ENCODE data around the gene KLF11.
A peak's percentile ranks its signal among the peaks of the same experiment; 100 is the strongest.

The KLF11 gene

GRCh38 chr2:10047616-10048500 lies 4.5 kb downstream of the KLF11 start:
- Histone ChIP-seq H3K9me3 (ENCODE audit: control insufficient read depth, insufficient read depth, low read length) (no peaks in the 10 kb centered on the region), H3K27ac (ENCODE audit: low read depth, low read length) (no peak overlapping the region), H3K27me3 (ENCODE audit: control insufficient read depth, insufficient read depth, low read length) (peaks cover 8% of the 10 kb centered on the region; the same call in 1 of the 2 replicates), H3K4me3 (ENCODE audit: low read depth, low read length) (no peak overlapping the region), H3K4me1 (ENCODE audit: control insufficient read depth, insufficient read depth, low read length) (no peaks in the 10 kb centered on the region; the same call in 1 of the 2 replicates), H3K9ac (ENCODE audit: low read depth, low read length) (no peak overlapping the region), H3K36me3 (ENCODE audit: control insufficient read depth, insufficient read depth, low read length) (peaks cover 21% of the 10 kb centered on the region)

- Histone ChIP-seq H3K4me1 (ENCODE audit: control insufficient read depth, insufficient read depth, low read length) (no peaks in the 10 kb centered on the region), H3K4me3 (ENCODE audit: low read depth, low read length) (no peak overlapping the region), H3K27me3 (ENCODE audit: control insufficient read depth, insufficient read depth, low read length) (peaks cover 8% of the 10 kb centered on the region; the same call in 1 of the 2 replicates), H3K9ac (ENCODE audit: low read depth, low read length) (no peak overlapping the region), H3K9me3 (ENCODE audit: control insufficient read depth, insufficient read depth, low read length) (no peaks in the 10 kb centered on the region), H3K36me3 (ENCODE audit: control insufficient read depth, insufficient read depth, low read length) (peaks cover 21% of the 10 kb centered on the region), H3K27ac (ENCODE audit: low read depth, low read length) (no peak overlapping the region)
Observed at GRCh38 chr2:10048501-10049171, 5.3 kb downstream of the KLF11 start.

- Histone ChIP-seq H3K9ac (ENCODE audit: low read depth, low read length) (no peak overlapping the region), H3K9me3 (ENCODE audit: control insufficient read depth, insufficient read depth, low read length) (no peaks in the 10 kb centered on the region), H3K27ac (ENCODE audit: low read depth, low read length) (no peak overlapping the region), H3K4me3 (ENCODE audit: low read depth, low read length) (no peak overlapping the region), H3K4me1 (ENCODE audit: control insufficient read depth, insufficient read depth, low read length) (peaks cover 7% of the 10 kb centered on the region; the same call in 1 of the 2 replicates), H3K36me3 (ENCODE audit: control insufficient read depth, insufficient read depth, low read length) (peaks cover 28% of the 10 kb centered on the region), H3K27me3 (ENCODE audit: control insufficient read depth, insufficient read depth, low read length) (no peaks in the 10 kb centered on the region)
Observed at GRCh38 chr2:10052216-10052615, 8.9 kb downstream of the KLF11 start.

- Histone ChIP-seq H3K9ac (ENCODE audit: low read depth, low read length) (no peak overlapping the region), H3K4me3 (ENCODE audit: low read depth, low read length) (no peak overlapping the region), H3K27ac (ENCODE audit: low read depth, low read length) (no peak overlapping the region), H3K36me3 (ENCODE audit: control insufficient read depth, insufficient read depth, low read length) (peaks cover 18% of the 10 kb centered on the region), H3K27me3 (ENCODE audit: control insufficient read depth, insufficient read depth, low read length) (no peaks in the 10 kb centered on the region), H3K9me3 (ENCODE audit: control insufficient read depth, insufficient read depth, low read length) (no peaks in the 10 kb centered on the region), H3K4me1 (ENCODE audit: control insufficient read depth, insufficient read depth, low read length) (peaks cover 12% of the 10 kb centered on the region)
Observed at GRCh38 chr2:10053351-10053750, 10.0 kb downstream of the KLF11 start.

- H3K27ac ChIP-seq (ENCODE audit: low read depth, low read length) = no peak overlapping the region
- H3K9ac ChIP-seq (ENCODE audit: low read depth, low read length) = no peak overlapping the region
- no peaks in the 10 kb centered on the region for H3K27me3 ChIP-seq (ENCODE audit: control insufficient read depth, insufficient read depth, low read length)
- H3K4me3 ChIP-seq (ENCODE audit: low read depth, low read length) = no peak overlapping the region
- peaks cover 12% of the 10 kb centered on the region for H3K4me1 ChIP-seq (ENCODE audit: control insufficient read depth, insufficient read depth, low read length)
- peaks cover 13% of the 10 kb centered on the region; the same call in 1 of the 2 replicates for H3K36me3 ChIP-seq (ENCODE audit: control insufficient read depth, insufficient read depth, low read length)
- no peaks in the 10 kb centered on the region for H3K9me3 ChIP-seq (ENCODE audit: control insufficient read depth, insufficient read depth, low read length)
Observed at GRCh38 chr2:10054424-10054823, 11.1 kb downstream of the KLF11 start.

GRCh38 chr2:10054976-10055375 lies 11.6 kb downstream of the KLF11 start:
- Histone ChIP-seq H3K4me3 (ENCODE audit: low read depth, low read length) (no peak overlapping the region), H3K27me3 (ENCODE audit: control insufficient read depth, insufficient read depth, low read length) (no peaks in the 10 kb centered on the region), H3K4me1 (ENCODE audit: control insufficient read depth, insufficient read depth, low read length) (peaks cover 12% of the 10 kb centered on the region), H3K9me3 (ENCODE audit: control insufficient read depth, insufficient read depth, low read length) (no peaks in the 10 kb centered on the region), H3K9ac (ENCODE audit: low read depth, low read length) (no peak overlapping the region), H3K36me3 (ENCODE audit: control insufficient read depth, insufficient read depth, low read length) (peaks cover 13% of the 10 kb centered on the region; the same call in 1 of the 2 replicates), H3K27ac (ENCODE audit: low read depth, low read length) (no peak overlapping the region)

- H3K36me3 ChIP-seq (ENCODE audit: control insufficient read depth, insufficient read depth, low read length) = peaks cover 13% of the 10 kb centered on the region; the same call in 1 of the 2 replicates
- H3K4me3 ChIP-seq (ENCODE audit: low read depth, low read length) = no peak overlapping the region
- H3K9ac ChIP-seq (ENCODE audit: low read depth, low read length) = no peak overlapping the region
- no peak overlapping the region for H3K27ac ChIP-seq (ENCODE audit: low read depth, low read length)
- H3K27me3 ChIP-seq (ENCODE audit: control insufficient read depth, insufficient read depth, low read length) = no peaks in the 10 kb centered on the region
- H3K9me3 ChIP-seq (ENCODE audit: control insufficient read depth, insufficient read depth, low read length) = no peaks in the 10 kb centered on the region
- peaks cover 12% of the 10 kb centered on the region for H3K4me1 ChIP-seq (ENCODE audit: control insufficient read depth, insufficient read depth, low read length)
Observed at GRCh38 chr2:10056439-10056838, 13.1 kb downstream of the KLF11 start.

GRCh38 chr2:10057231-10058107 lies 14.1 kb downstream of the KLF11 start:
- Histone ChIP-seq H3K27ac (ENCODE audit: low read depth, low read length) (peak overlapping the region; percentile 63), H3K4me3 (ENCODE audit: low read depth, low read length) (peak overlapping the region; percentile 52), H3K4me1 (ENCODE audit: control insufficient read depth, insufficient read depth, low read length) (peaks cover 12% of the 10 kb centered on the region), H3K9me3 (ENCODE audit: control insufficient read depth, insufficient read depth, low read length) (no peaks in the 10 kb centered on the region), H3K27me3 (ENCODE audit: control insufficient read depth, insufficient read depth, low read length) (no peaks in the 10 kb centered on the region), H3K36me3 (ENCODE audit: control insufficient read depth, insufficient read depth, low read length) (peaks cover 8% of the 10 kb centered on the region; the same call in 1 of the 2 replicates), H3K9ac (ENCODE audit: low read depth, low read length) (no peak overlapping the region)

- Histone ChIP-seq H3K4me1 (ENCODE audit: control insufficient read depth, insufficient read depth, low read length) (peaks cover 12% of the 10 kb centered on the region), H3K9ac (ENCODE audit: low read depth, low read length) (no peak overlapping the region), H3K27ac (ENCODE audit: low read depth, low read length) (peak overlapping the region; percentile 63)
Observed at GRCh38 chr2:10058251-10059015, 15.1 kb downstream of the KLF11 start.

GRCh38 chr2:10059016-10059351 lies 15.6 kb downstream of the KLF11 start:
- no peak overlapping the region for H3K9ac ChIP-seq (ENCODE audit: low read depth, low read length)
- no peaks in the 10 kb centered on the region for H3K9me3 ChIP-seq (ENCODE audit: control insufficient read depth, insufficient read depth, low read length)
- H3K36me3 ChIP-seq (ENCODE audit: control insufficient read depth, insufficient read depth, low read length) = peaks cover 4% of the 10 kb centered on the region; the same call in 1 of the 2 replicates
- no peak overlapping the region for H3K27ac ChIP-seq (ENCODE audit: low read depth, low read length)
- peaks cover 12% of the 10 kb centered on the region for H3K4me1 ChIP-seq (ENCODE audit: control insufficient read depth, insufficient read depth, low read length)
- H3K27me3 ChIP-seq (ENCODE audit: control insufficient read depth, insufficient read depth, low read length) = no peaks in the 10 kb centered on the region
- H3K4me3 ChIP-seq (ENCODE audit: low read depth, low read length) = no peak overlapping the region

More at GRCh38 chr2:10058251-10059015, 15.1 kb downstream of the KLF11 start:
- no peaks in the 10 kb centered on the region for H3K27me3 ChIP-seq (ENCODE audit: control insufficient read depth, insufficient read depth, low read length)
- no peak overlapping the region for H3K4me3 ChIP-seq (ENCODE audit: low read depth, low read length)
- H3K36me3 ChIP-seq (ENCODE audit: control insufficient read depth, insufficient read depth, low read length) = peaks cover 6% of the 10 kb centered on the region; the same call in 1 of the 2 replicates
- H3K9me3 ChIP-seq (ENCODE audit: control insufficient read depth, insufficient read depth, low read length) = no peaks in the 10 kb centered on the region
